Mesendoderm (in vitro differentiated cells): ENCODE results near the gene DAB2.

ENCODE experiments used
- DNase-seq: peaks from one replicate; pipeline ENCODE4 v3.0.0; 2013
- H2AK5ac ChIP-seq: 2 replicates; pipeline ENCODE4 v1.6.1; 2013; ENCODE audit warnings: low read length, inconsistent platforms
- H2BK120ac ChIP-seq: 2 replicates; pipeline ENCODE4 v1.6.1; 2013; ENCODE audit warnings: low read depth, mild to moderate bottlenecking, low read length, moderate library complexity, mixed read lengths
- H2BK15ac ChIP-seq: replicated peaks from 2 replicates; pipeline ENCODE4 v1.6.1; 2013; ENCODE audit warnings: low read depth, mild to moderate bottlenecking, moderate library complexity
- H2BK5ac ChIP-seq: 2 replicates; pipeline ENCODE4 v1.6.1; 2013; ENCODE audit warnings: low read length, inconsistent platforms
- H3K18ac ChIP-seq: 2 replicates; pipeline ENCODE4 v1.6.1; 2013; ENCODE audit warnings: mild to moderate bottlenecking, low read length, mixed read lengths
- H3K23ac ChIP-seq: one replicate; pipeline ENCODE4 v1.6.1; 2013; ENCODE audit warnings: low read length
- H3K27ac ChIP-seq: 2 replicates; pipeline ENCODE4 v1.5.1; 2013; ENCODE audit warnings: low read depth, mild to moderate bottlenecking, inconsistent platforms, low read length, moderate library complexity
- H3K27me3 ChIP-seq: 2 replicates; pipeline ENCODE4 v1.6.1; 2013; ENCODE audit warnings: low read length, control low read depth, mild to moderate bottlenecking, inconsistent platforms; ENCODE audit not compliant: insufficient read depth, poor library complexity
- H3K36me3 ChIP-seq: 2 replicates; pipeline ENCODE4 v1.6.1; 2013; ENCODE audit warnings: low read length, inconsistent platforms; ENCODE audit not compliant: control insufficient read depth, insufficient read depth
- H3K4ac ChIP-seq: one replicate; pipeline ENCODE4 v1.6.1; 2013; ENCODE audit warnings: low read depth, mild to moderate bottlenecking, low read length, moderate library complexity
- H3K4me1 ChIP-seq: 2 replicates; pipeline ENCODE4 v1.6.1; 2013; ENCODE audit warnings: low read depth, low read length, inconsistent platforms; ENCODE audit not compliant: control insufficient read depth
- H3K4me2 ChIP-seq: 2 replicates; pipeline ENCODE4 v1.6.1; 2013; ENCODE audit warnings: low read length
- H3K4me3 ChIP-seq: 2 replicates; pipeline ENCODE4 v1.5.1; 2013; ENCODE audit warnings: mild to moderate bottlenecking, low read length
- H3K56ac ChIP-seq: one replicate; pipeline ENCODE4 v1.6.1; 2013; ENCODE audit warnings: low read length
- H3K79me1 ChIP-seq: 2 replicates; pipeline ENCODE4 v1.6.1; 2013; ENCODE audit warnings: low read length, inconsistent platforms
- H3K79me2 ChIP-seq: 2 replicates; pipeline ENCODE4 v1.6.1; 2013; ENCODE audit warnings: mild to moderate bottlenecking, low read length; ENCODE audit not compliant: control insufficient read depth, insufficient read depth
- H3K9ac ChIP-seq: 2 replicates; pipeline ENCODE4 v1.6.1; 2013; ENCODE audit warnings: low read length, inconsistent platforms
- H4K5ac ChIP-seq: one replicate; pipeline ENCODE4 v1.6.1; 2013; ENCODE audit warnings: low read length
- H4K8ac ChIP-seq: one replicate; pipeline ENCODE4 v1.6.1; 2013; ENCODE audit warnings: low read depth, mild to moderate bottlenecking, control low read depth, low read length, moderate library complexity
- WGBS: extraction: QIAGEN DNeasy Blood & Tissue Kit; methylation state at CpG from one replicate; pipeline ENCODE4 v1.1.7; 2013; ENCODE audit warnings: low lambda C conversion rate, missing lambda C conversion rate; ENCODE audit not compliant: insufficient coverage; ENCODE audit errors: extremely low coverage; 5-methylcytosine and 5-hydroxymethylcytosine counted together

DAB2 gene

GRCh38 chr5:39400713-39401578 is 23.8 kb downstream of the DAB2 start:
- Histone ChIP-seq H2BK5ac (no peak overlapping the region), H3K18ac (no peak overlapping the region), H3K56ac (no peak overlapping the region), H3K23ac (no peak overlapping the region), H3K4me2 (no peak overlapping the region), H2BK120ac (no peak overlapping the region), H3K4me1 (peaks cover 2% of the 10 kb centered on the region), H3K27ac (no peak overlapping the region), H3K79me2 (no peaks in the 10 kb centered on the region), H3K79me1 (no peaks in the 10 kb centered on the region), H3K27me3 (no peaks in the 10 kb centered on the region), H3K36me3 (no peaks in the 10 kb centered on the region), H2BK15ac (no peak overlapping the region), H4K8ac (no peak overlapping the region), H3K4ac (no peak overlapping the region), H3K4me3 (no peak overlapping the region), H4K5ac (no peak overlapping the region), H3K9ac (no peak overlapping the region), H2AK5ac (no peak overlapping the region)
- peak; percentile 31 for DNase-seq
- no CpG with 5 or more reads among the region's 5 CpGs for WGBS

GRCh38 chr5:39399135-39400036 is 25.4 kb downstream of the DAB2 start:
- peak overlapping the region; percentile 3 for H3K56ac ChIP-seq
- peak; percentile 91 for DNase-seq
- H4K8ac ChIP-seq: peak overlapping the region; percentile 76
- WGBS: no CpG with 5 or more reads among the region's 1 CpG
- H3K27me3 ChIP-seq: no peaks in the 10 kb centered on the region
- H3K4me2 ChIP-seq: no peak overlapping the region
- no peak overlapping the region for H3K4me3 ChIP-seq
- no peak overlapping the region for H4K5ac ChIP-seq
- H2BK15ac ChIP-seq: no peak overlapping the region
- H2AK5ac ChIP-seq: no peak overlapping the region
- no peaks in the 10 kb centered on the region for H3K79me1 ChIP-seq
- no peaks in the 10 kb centered on the region for H3K36me3 ChIP-seq
- peaks cover 2% of the 10 kb centered on the region for H3K4me1 ChIP-seq
- H3K18ac ChIP-seq: peak overlapping the region; percentile 51
- no peak overlapping the region for H3K9ac ChIP-seq
- no peak overlapping the region for H3K4ac ChIP-seq
- H2BK5ac ChIP-seq: no peak overlapping the region
- peak overlapping the region; percentile 66 for H3K27ac ChIP-seq
- H2BK120ac ChIP-seq: no peak overlapping the region
- H3K79me2 ChIP-seq: no peaks in the 10 kb centered on the region
- no peak overlapping the region for H3K23ac ChIP-seq

- H3K27ac ChIP-seq: no peak overlapping the region
Measured at GRCh38 chr5:39396843-39397242, 27.9 kb downstream of the DAB2 start.

GRCh38 chr5:39395521-39395920 is 29.3 kb downstream of the DAB2 start:
- H3K27me3 ChIP-seq: no peaks in the 10 kb centered on the region
- DNase-seq: no peak
- no peaks in the 10 kb centered on the region for H3K79me2 ChIP-seq
- H3K4me1 ChIP-seq: peaks cover 2% of the 10 kb centered on the region
- no peaks in the 10 kb centered on the region for H3K79me1 ChIP-seq
- H3K4ac ChIP-seq: no peak overlapping the region
- H2AK5ac ChIP-seq: no peak overlapping the region
- H3K36me3 ChIP-seq: no peaks in the 10 kb centered on the region
- H4K5ac ChIP-seq: no peak overlapping the region
- H3K23ac ChIP-seq: no peak overlapping the region
- H2BK120ac ChIP-seq: no peak overlapping the region
- no peak overlapping the region for H3K4me2 ChIP-seq
- H3K18ac ChIP-seq: no peak overlapping the region
- no peak overlapping the region for H2BK5ac ChIP-seq
- no peak overlapping the region for H4K8ac ChIP-seq
- no peak overlapping the region for H3K4me3 ChIP-seq
- H3K9ac ChIP-seq: no peak overlapping the region
- H3K27ac ChIP-seq: no peak overlapping the region
- no peak overlapping the region for H2BK15ac ChIP-seq
- no peak overlapping the region for H3K56ac ChIP-seq

More at GRCh38 chr5:39396843-39397242, 27.9 kb downstream of the DAB2 start:
- WGBS: no CpG with 5 or more reads among the region's 3 CpGs
- H2AK5ac ChIP-seq: no peak overlapping the region
- no peak overlapping the region for H2BK15ac ChIP-seq
- H3K4me1 ChIP-seq: peaks cover 2% of the 10 kb centered on the region
- no peak overlapping the region for H4K8ac ChIP-seq
- no peaks in the 10 kb centered on the region for H3K79me1 ChIP-seq
- H2BK5ac ChIP-seq: no peak overlapping the region
- no peak overlapping the region for H3K4me3 ChIP-seq
- no peaks in the 10 kb centered on the region for H3K79me2 ChIP-seq
- no peak overlapping the region for H3K4ac ChIP-seq
- no peaks in the 10 kb centered on the region for H3K27me3 ChIP-seq
- no peaks in the 10 kb centered on the region for H3K36me3 ChIP-seq
- no peak overlapping the region for H3K9ac ChIP-seq
- H3K18ac ChIP-seq: no peak overlapping the region
- no peak overlapping the region for H4K5ac ChIP-seq
- H2BK120ac ChIP-seq: no peak overlapping the region
- no peak overlapping the region for H3K23ac ChIP-seq
- DNase-seq: no peak
- no peak overlapping the region for H3K56ac ChIP-seq
- H3K4me2 ChIP-seq: no peak overlapping the region

- no peak overlapping the region for H3K18ac ChIP-seq
- WGBS: no CpG with 5 or more reads among the region's 3 CpGs
- no peak overlapping the region for H2BK120ac ChIP-seq
- no peak overlapping the region for H3K4me3 ChIP-seq
- H3K27me3 ChIP-seq: no peaks in the 10 kb centered on the region
- no peak overlapping the region for H3K56ac ChIP-seq
- no peaks in the 10 kb centered on the region for H3K79me1 ChIP-seq
- no peak for DNase-seq
- H3K4ac ChIP-seq: no peak overlapping the region
- no peak overlapping the region for H2BK5ac ChIP-seq
- peaks cover 2% of the 10 kb centered on the region for H3K4me1 ChIP-seq
- H3K4me2 ChIP-seq: no peak overlapping the region
- no peak overlapping the region for H4K5ac ChIP-seq
- no peaks in the 10 kb centered on the region for H3K79me2 ChIP-seq
- H3K23ac ChIP-seq: no peak overlapping the region
- H3K36me3 ChIP-seq: no peaks in the 10 kb centered on the region
- H2BK15ac ChIP-seq: no peak overlapping the region
- no peak overlapping the region for H2AK5ac ChIP-seq
- H3K27ac ChIP-seq: no peak overlapping the region
- no peak overlapping the region for H4K8ac ChIP-seq
- H3K9ac ChIP-seq: no peak overlapping the region
Measured at GRCh38 chr5:39394946-39395345, 29.8 kb downstream of the DAB2 start.
